Vagina (tissue), 2 donors: ENCODE measurements around the gene PGK1.

Source experiments
- POLR2AphosphoS5 ChIP-seq, 2 donors: sonication (generic); formaldehyde crosslinking; IDR thresholded peaks; one replicate each; pipeline ENCODE4 v1.9.0; 2017; ENCODE audit warnings: antibody characterized with exemption in 2 of 2, mild to moderate bottlenecking in 2 of 2, low read depth in 1 of 2; ENCODE audit not compliant: insufficient read depth in 1 of 2
- TF ChIP-seq, protein P1 (sequence below), 3 experiments: fragments of 450-650 bp in 2 of 3; fragments of 200-600 bp in 1 of 3; sonication (generic) in 1 of 3; IDR thresholded peaks; one replicate each; pipeline ENCODE4 v1.5.1; 2017 to 2019; ENCODE audit warnings: antibody characterized with exemption in 3 of 3, mild to moderate bottlenecking in 2 of 3, moderate library complexity in 2 of 3

DNA sequence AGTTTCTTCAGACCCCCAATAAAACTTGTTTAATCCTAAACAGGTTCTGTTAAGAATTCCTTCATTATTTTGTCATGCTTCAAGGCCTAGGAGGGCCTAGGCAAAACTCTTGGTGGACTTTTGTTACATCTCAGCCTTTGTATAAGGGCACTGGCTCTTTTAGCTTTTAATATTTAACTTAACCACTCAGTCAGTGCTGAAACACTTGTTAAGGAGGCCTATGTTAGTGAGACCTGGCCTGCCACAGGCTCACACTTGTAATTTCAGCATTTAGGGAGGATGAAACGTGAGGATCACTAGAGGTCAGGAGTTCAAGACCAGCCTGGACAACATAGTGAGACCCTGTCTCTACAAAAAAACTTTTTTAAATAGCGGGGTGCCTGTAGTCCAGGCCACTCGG is 32.7 kb upstream of the PGK1 start:
- TF ChIP-seq, protein P1, sequence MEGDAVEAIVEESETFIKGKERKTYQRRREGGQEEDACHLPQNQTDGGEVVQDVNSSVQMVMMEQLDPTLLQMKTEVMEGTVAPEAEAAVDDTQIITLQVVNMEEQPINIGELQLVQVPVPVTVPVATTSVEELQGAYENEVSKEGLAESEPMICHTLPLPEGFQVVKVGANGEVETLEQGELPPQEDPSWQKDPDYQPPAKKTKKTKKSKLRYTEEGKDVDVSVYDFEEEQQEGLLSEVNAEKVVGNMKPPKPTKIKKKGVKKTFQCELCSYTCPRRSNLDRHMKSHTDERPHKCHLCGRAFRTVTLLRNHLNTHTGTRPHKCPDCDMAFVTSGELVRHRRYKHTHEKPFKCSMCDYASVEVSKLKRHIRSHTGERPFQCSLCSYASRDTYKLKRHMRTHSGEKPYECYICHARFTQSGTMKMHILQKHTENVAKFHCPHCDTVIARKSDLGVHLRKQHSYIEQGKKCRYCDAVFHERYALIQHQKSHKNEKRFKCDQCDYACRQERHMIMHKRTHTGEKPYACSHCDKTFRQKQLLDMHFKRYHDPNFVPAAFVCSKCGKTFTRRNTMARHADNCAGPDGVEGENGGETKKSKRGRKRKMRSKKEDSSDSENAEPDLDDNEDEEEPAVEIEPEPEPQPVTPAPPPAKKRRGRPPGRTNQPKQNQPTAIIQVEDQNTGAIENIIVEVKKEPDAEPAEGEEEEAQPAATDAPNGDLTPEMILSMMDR (IDR thresholded peaks at IDR 0.05): no peak
- no peak for TF ChIP-seq POLR2AphosphoS5 (IDR thresholded peaks at IDR 0.05; ENCODE audit: insufficient read depth in 1 of 2, low read depth in 1 of 2)
